Osteoblast (primary cell): Measurements from ENCODE around the gene CCL2. TPM values are rescaled to one million over a fixed set of nuclear protein-coding genes. Genes with fewer than 3 reads are reported as not detected.

Source experiments
- DNase-seq: peaks from one replicate; pipeline ENCODE4 v3.0.0; 2011; ENCODE audit warnings: low spot score, mixed read lengths; ENCODE audit not compliant: insufficient read length; ENCODE audit errors: missing footprints
- H2AFZ ChIP-seq: 2 replicates; pipeline ENCODE4 v1.6.0; 2011; ENCODE audit warnings: mild to moderate bottlenecking, low read length
- H3K27ac ChIP-seq: 2 replicates; pipeline ENCODE4 v1.5.1; 2011; ENCODE audit warnings: mild to moderate bottlenecking, low read depth, low read length, moderate library complexity
- H3K27me3 ChIP-seq: 2 replicates; pipeline ENCODE4 v1.6.0; 2012; ENCODE audit warnings: mild to moderate bottlenecking, control low read depth, inconsistent platforms, low read length, moderate library complexity; ENCODE audit not compliant: insufficient read depth
- H3K36me3 ChIP-seq: 2 replicates; pipeline ENCODE4 v1.5.1; 2011; ENCODE audit warnings: mild to moderate bottlenecking, low read length, control low read depth, moderate library complexity; ENCODE audit not compliant: insufficient read depth
- H3K4me1 ChIP-seq: 2 replicates; pipeline ENCODE4 v1.5.1; 2011; ENCODE audit warnings: mild to moderate bottlenecking, low read length, control low read depth, moderate library complexity; ENCODE audit not compliant: insufficient read depth
- H3K4me2 ChIP-seq: 2 replicates; pipeline ENCODE4 v1.6.0; 2011; ENCODE audit warnings: mild to moderate bottlenecking, low read length; ENCODE audit not compliant: insufficient read depth
- H3K4me3 ChIP-seq: fragments of 200-600 bp; sonication (generic); 3 replicates; pipeline ENCODE4 v1.5.1; 2012; ENCODE audit warnings: mild to moderate bottlenecking, low read length, inconsistent platforms; ENCODE audit not compliant: insufficient read depth
- H3K79me2 ChIP-seq: 2 replicates; pipeline ENCODE4 v1.6.0; 2012; ENCODE audit warnings: mild to moderate bottlenecking, low read length, control low read depth, inconsistent platforms; ENCODE audit not compliant: insufficient read depth
- H3K9me3 ChIP-seq: 2 replicates; pipeline ENCODE4 v1.5.1; 2011; ENCODE audit warnings: low read depth, low read length, control low read depth
- H4K20me1 ChIP-seq: 2 replicates; pipeline ENCODE4 v1.6.0; 2012; ENCODE audit warnings: mild to moderate bottlenecking, low read length, control low read depth; ENCODE audit not compliant: insufficient read depth
- CTCF ChIP-seq: IDR thresholded peaks from 2 replicates; pipeline ENCODE4 v1.5.1; 2011; ENCODE audit warnings: mild to moderate bottlenecking, low read depth, low read length, moderate library complexity; ENCODE audit errors: extremely low read depth
- total RNA-seq: library from RNA; depleted of rRNA; stranded (reverse); fragments of >200 nt; gene quantifications from 2 replicates; pipeline ENCODE4 v1.2.3, GENCODE V29; 2012

Gene CCL2
- 56.3 and 70.9 TPM in 2 replicates for total RNA-seq

GRCh38 chr17:34254651-34255380 lies at the start of gene CCL2:
Gene CCL2 (plus strand): TSS chr17:34255285. CDS start chr17:34255350, 65 bp downstream.
- Histone ChIP-seq H3K27me3 (no peaks in the 10 kb centered on the region), H4K20me1 (no peaks in the 10 kb centered on the region), H3K4me1 (peaks cover 68% of the 10 kb centered on the region), H3K9me3 (no peaks in the 10 kb centered on the region), H3K79me2 (no peaks in the 10 kb centered on the region), H3K4me2 (peak within 1 kb of the TSS; percentile 88), H3K4me3 (peak within 1 kb of the TSS; percentile 70), H3K27ac (peak within 1 kb of the TSS; percentile 95), H3K36me3 (peaks cover 6% of the 10 kb centered on the region), H2AFZ (peak within 1 kb of the TSS; percentile 33)
- DNase-seq: no peak
- TF ChIP-seq CTCF: no peak

GRCh38 chr17:34205401-34205800 lies 49.7 kb upstream of the CCL2 start:
- no peaks in the 10 kb centered on the region for H3K27me3 ChIP-seq
- no peaks in the 10 kb centered on the region for H3K36me3 ChIP-seq
- no peaks in the 10 kb centered on the region for H3K9me3 ChIP-seq
- H3K27ac ChIP-seq: no peak overlapping the region
- DNase-seq: no peak
- no peak for TF ChIP-seq CTCF
- no peaks in the 10 kb centered on the region for H4K20me1 ChIP-seq
- H3K79me2 ChIP-seq: no peaks in the 10 kb centered on the region
- no peak overlapping the region for H2AFZ ChIP-seq
- no peak overlapping the region for H3K4me3 ChIP-seq
- H3K4me2 ChIP-seq: no peak overlapping the region
- H3K4me1 ChIP-seq: no peaks in the 10 kb centered on the region

- Histone ChIP-seq H3K27ac (no peak overlapping the region), H3K9me3 (no peaks in the 10 kb centered on the region), H3K4me1 (no peaks in the 10 kb centered on the region), H3K79me2 (no peaks in the 10 kb centered on the region), H2AFZ (no peak overlapping the region), H3K4me3 (no peak overlapping the region), H3K27me3 (no peaks in the 10 kb centered on the region), H3K36me3 (no peaks in the 10 kb centered on the region), H3K4me2 (no peak overlapping the region), H4K20me1 (no peaks in the 10 kb centered on the region)
- no peak for DNase-seq
- TF ChIP-seq CTCF: no peak
Observed at GRCh38 chr17:34206569-34206968, 48.5 kb upstream of the CCL2 start.

GRCh38 chr17:34207572-34207971 lies 47.5 kb upstream of the CCL2 start:
- no peak overlapping the region for H3K27ac ChIP-seq
- no peak overlapping the region for H3K4me3 ChIP-seq
- no peaks in the 10 kb centered on the region for H3K9me3 ChIP-seq
- no peaks in the 10 kb centered on the region for H3K79me2 ChIP-seq
- H3K4me1 ChIP-seq: no peaks in the 10 kb centered on the region
- H4K20me1 ChIP-seq: no peaks in the 10 kb centered on the region
- no peak overlapping the region for H2AFZ ChIP-seq
- TF ChIP-seq CTCF: no peak
- no peak for DNase-seq
- H3K4me2 ChIP-seq: no peak overlapping the region
- no peaks in the 10 kb centered on the region for H3K36me3 ChIP-seq
- H3K27me3 ChIP-seq: no peaks in the 10 kb centered on the region
